Activated T-helper 1 cell treated with anti-CD3 and anti-CD28 coated beads, Interleukin-12 subunit alpha, Interleukin-12 subunit beta, Interleukin-2, Interleukin-4 antibody, amounts not matched to agents 30 ng/mL and 10 ng/mL and 1 ng/mL, durations not matched to agents 14 hours and 24 hours and 36 hours (primary cell): ENCODE results near the gene ANKLE1. TPM values are rescaled to one million over a fixed set of nuclear protein-coding genes. Genes with fewer than 3 reads are reported as not detected.
A peak's percentile ranks its signal among the peaks of the same experiment; 100 is the strongest.

Experiments
- DNase-seq: peaks from one replicate; pipeline ENCODE4 v3.0.0; 2021; ENCODE audit warnings: low spot score
- H3K27ac Mint-ChIP-seq: one replicate; pipeline ENCODE4 v1.8.0; 2021; ENCODE audit warnings: mild to moderate bottlenecking, mixed read lengths
- H3K27me3 Mint-ChIP-seq: one replicate; pipeline ENCODE4 v1.8.0; 2022; ENCODE audit warnings: mild to moderate bottlenecking, moderate library complexity, mixed read lengths; ENCODE audit not compliant: insufficient read depth
- H3K36me3 Mint-ChIP-seq: one replicate; pipeline ENCODE4 v1.8.0; 2021; ENCODE audit warnings: low read depth, mixed read lengths
- H3K4me1 Mint-ChIP-seq: one replicate; pipeline ENCODE4 v1.8.0; 2021; ENCODE audit warnings: low read depth, mixed read lengths
- H3K4me3 Mint-ChIP-seq: one replicate; pipeline ENCODE4 v1.8.0; 2021; ENCODE audit warnings: mild to moderate bottlenecking, moderate library complexity, mixed read lengths
- H3K9me3 Mint-ChIP-seq: one replicate; pipeline ENCODE4 v1.8.0; 2021; ENCODE audit warnings: mixed read lengths
- intact Hi-C: fragments of 100-400 bp; cut with micrococcal nuclease; formaldehyde crosslinking; loops from one replicate; pipeline ENCODE4 v1.15.1; 2024
- total RNA-seq: library from RNA; stranded (reverse); gene quantifications from 2 replicates; pipeline ENCODE4 v1.2.3, GENCODE V29; 2022

Gene ANKLE1
- total RNA-seq, 1 donor from 2014 or later, result 13.4 TPM

GRCh38 chr19:17242431-17243208 lies 39.1 kb upstream of the ANKLE1 start:
- intact Hi-C loops, result no loop called here

GRCh38 chr19:17243211-17243829 lies 38.4 kb upstream of the ANKLE1 start:
- H3K27ac Mint-ChIP-seq, result no peak overlapping the region

More at GRCh38 chr19:17242431-17243208, 39.1 kb upstream of the ANKLE1 start:
- Mint-ChIP-seq H3K36me3 (no peaks in the 10 kb centered on the region), H3K27me3 (peaks cover 12% of the 10 kb centered on the region), H3K4me3 (peak overlapping the region; percentile 34), H3K27ac (no peak overlapping the region), H3K4me1 (no peaks in the 10 kb centered on the region), H3K9me3 (no peaks in the 10 kb centered on the region)
- DNase-seq, result no peak

GRCh38 chr19:17243830-17244617 lies 37.7 kb upstream of the ANKLE1 start:
- Mint-ChIP-seq H3K27ac (peak overlapping the region; percentile 12), H3K4me3 (peak overlapping the region; percentile 72), H3K36me3 (no peaks in the 10 kb centered on the region), H3K27me3 (peaks cover 14% of the 10 kb centered on the region), H3K9me3 (no peaks in the 10 kb centered on the region), H3K4me1 (no peaks in the 10 kb centered on the region)
- intact Hi-C loops, result no loop called here
- DNase-seq, result no peak

More at GRCh38 chr19:17243211-17243829, 38.4 kb upstream of the ANKLE1 start:
- intact Hi-C loops, result no loop called here
- Mint-ChIP-seq H3K4me1 (no peaks in the 10 kb centered on the region), H3K9me3 (no peaks in the 10 kb centered on the region), H3K4me3 (peak overlapping the region; percentile 39), H3K36me3 (no peaks in the 10 kb centered on the region), H3K27me3 (peaks cover 14% of the 10 kb centered on the region)
- DNase-seq, result no peak

- H3K27me3 Mint-ChIP-seq, result peaks cover 14% of the 10 kb centered on the region
- no peaks in the 10 kb centered on the region for H3K36me3 Mint-ChIP-seq
- no peaks in the 10 kb centered on the region for H3K4me1 Mint-ChIP-seq
- H3K9me3 Mint-ChIP-seq, result no peaks in the 10 kb centered on the region
- DNase-seq, result no peak
- H3K4me3 Mint-ChIP-seq, result peak overlapping the region; percentile 72
- intact Hi-C loops, result loop anchor here (1.0 to 5.0 kb wide), 2 partner anchors 19 to 47 kb away; partner anchors contain the start of gene OCEL1
- H3K27ac Mint-ChIP-seq, result peak overlapping the region; percentile 12
Measured at GRCh38 chr19:17244618-17245534, 36.8 kb upstream of the ANKLE1 start.

GRCh38 chr19:17245535-17245984 lies 36.1 kb upstream of the ANKLE1 start, which contains the start of gene NR2F6:
Gene NR2F6 (minus strand): TSS chr19:17245919. CDS start chr19:17245220, 699 bp downstream.
- DNase-seq, result no peak
- H3K36me3 Mint-ChIP-seq, result no peaks in the 10 kb centered on the region
- intact Hi-C loops, result loop anchor here (1.0 to 5.0 kb wide), 2 partner anchors 19 to 47 kb away; partner anchors contain the start of gene OCEL1
- no peaks in the 10 kb centered on the region for H3K4me1 Mint-ChIP-seq
- peak within 1 kb of the TSS; percentile 87 for H3K4me3 Mint-ChIP-seq
- peaks cover 14% of the 10 kb centered on the region for H3K27me3 Mint-ChIP-seq
- H3K9me3 Mint-ChIP-seq, result no peaks in the 10 kb centered on the region
- peak within 1 kb of the TSS; percentile 77 for H3K27ac Mint-ChIP-seq

- no peaks in the 10 kb centered on the region for H3K9me3 Mint-ChIP-seq
- peaks cover 14% of the 10 kb centered on the region for H3K27me3 Mint-ChIP-seq
- intact Hi-C loops, result loop anchor here (1.0 to 5.0 kb wide), 3 partner anchors 12 to 45 kb away; partner anchors contain the start of gene BABAM1
- H3K4me3 Mint-ChIP-seq, result peak overlapping the region; percentile 74
- no peaks in the 10 kb centered on the region for H3K36me3 Mint-ChIP-seq
- DNase-seq, result no peak
- peak overlapping the region; percentile 44 for H3K27ac Mint-ChIP-seq
- H3K4me1 Mint-ChIP-seq, result no peaks in the 10 kb centered on the region
Measured at GRCh38 chr19:17246681-17247425, 34.8 kb upstream of the ANKLE1 start.

GRCh38 chr19:17248011-17248776 lies 33.5 kb upstream of the ANKLE1 start:
- Mint-ChIP-seq H3K4me1 (no peaks in the 10 kb centered on the region), H3K9me3 (no peaks in the 10 kb centered on the region), H3K27ac (no peak overlapping the region), H3K27me3 (peaks cover 14% of the 10 kb centered on the region), H3K36me3 (no peaks in the 10 kb centered on the region), H3K4me3 (no peak overlapping the region)
- DNase-seq, result no peak
- intact Hi-C loops, result loop anchor here (5.0 kb wide), 1 partner anchor 44 kb away; no protein-coding TSS in a partner anchor

GRCh38 chr19:17249887-17250548 lies 31.7 kb upstream of the ANKLE1 start:
- peaks cover 8% of the 10 kb centered on the region for H3K27me3 Mint-ChIP-seq
- no peak overlapping the region for H3K27ac Mint-ChIP-seq
- intact Hi-C loops, result loop anchor here (5.0 kb wide), 1 partner anchor 42 kb away; no protein-coding TSS in a partner anchor
- H3K36me3 Mint-ChIP-seq, result no peaks in the 10 kb centered on the region
- no peak overlapping the region for H3K4me3 Mint-ChIP-seq
- no peak for DNase-seq
- H3K9me3 Mint-ChIP-seq, result no peaks in the 10 kb centered on the region
- H3K4me1 Mint-ChIP-seq, result no peaks in the 10 kb centered on the region

- Mint-ChIP-seq H3K27ac (no peak overlapping the region), H3K9me3 (no peaks in the 10 kb centered on the region), H3K4me1 (no peaks in the 10 kb centered on the region), H3K27me3 (no peaks in the 10 kb centered on the region), H3K4me3 (no peak overlapping the region), H3K36me3 (no peaks in the 10 kb centered on the region)
- DNase-seq, result no peak
- intact Hi-C loops, result no loop called here
Measured at GRCh38 chr19:17254636-17255035, 27.1 kb upstream of the ANKLE1 start.

GRCh38 chr19:17255150-17255621 lies 26.5 kb upstream of the ANKLE1 start:
- Mint-ChIP-seq H3K36me3 (no peaks in the 10 kb centered on the region), H3K27ac (no peak overlapping the region), H3K4me1 (no peaks in the 10 kb centered on the region), H3K9me3 (no peaks in the 10 kb centered on the region), H3K4me3 (no peak overlapping the region), H3K27me3 (no peaks in the 10 kb centered on the region)
- DNase-seq, result no peak
- intact Hi-C loops, result no loop called here
